Activated T-cell treated with anti-CD3 and anti-CD28 coated beads, Interleukin-2, amount 50 U/mL, for 48 hours (primary cell): ENCODE results near the gene CPNE2.

Experiments used
- DNase-seq, 2 experiments: peaks; one replicate each; pipeline ENCODE4 v3.0.0-alpha.2; 2020

The CPNE2 gene

GRCh38 chr16:57125969-57126368, 33.6 kb downstream of the CPNE2 start:
- no peak for DNase-seq

DNA sequence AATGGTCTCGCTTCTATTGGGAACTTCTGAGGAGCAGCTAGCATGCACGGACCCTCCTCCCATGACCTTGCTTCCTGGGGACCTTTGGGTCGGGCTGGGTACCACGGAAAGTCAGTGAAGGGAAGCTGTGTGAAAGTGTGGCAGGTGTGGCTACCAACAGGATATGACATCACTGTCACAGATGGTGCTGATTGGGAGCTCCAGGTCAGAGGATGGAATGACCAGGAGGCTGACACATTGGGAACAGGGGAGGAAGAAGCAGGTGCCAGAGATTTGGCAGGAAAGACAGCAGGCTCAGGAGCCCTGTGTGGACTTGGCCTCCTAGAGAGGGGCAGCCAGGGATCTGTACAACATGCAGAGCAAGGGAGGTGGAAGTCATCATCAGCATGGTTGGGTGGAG, 34.0 kb downstream of the CPNE2 start:
- no peak for DNase-seq

DNA sequence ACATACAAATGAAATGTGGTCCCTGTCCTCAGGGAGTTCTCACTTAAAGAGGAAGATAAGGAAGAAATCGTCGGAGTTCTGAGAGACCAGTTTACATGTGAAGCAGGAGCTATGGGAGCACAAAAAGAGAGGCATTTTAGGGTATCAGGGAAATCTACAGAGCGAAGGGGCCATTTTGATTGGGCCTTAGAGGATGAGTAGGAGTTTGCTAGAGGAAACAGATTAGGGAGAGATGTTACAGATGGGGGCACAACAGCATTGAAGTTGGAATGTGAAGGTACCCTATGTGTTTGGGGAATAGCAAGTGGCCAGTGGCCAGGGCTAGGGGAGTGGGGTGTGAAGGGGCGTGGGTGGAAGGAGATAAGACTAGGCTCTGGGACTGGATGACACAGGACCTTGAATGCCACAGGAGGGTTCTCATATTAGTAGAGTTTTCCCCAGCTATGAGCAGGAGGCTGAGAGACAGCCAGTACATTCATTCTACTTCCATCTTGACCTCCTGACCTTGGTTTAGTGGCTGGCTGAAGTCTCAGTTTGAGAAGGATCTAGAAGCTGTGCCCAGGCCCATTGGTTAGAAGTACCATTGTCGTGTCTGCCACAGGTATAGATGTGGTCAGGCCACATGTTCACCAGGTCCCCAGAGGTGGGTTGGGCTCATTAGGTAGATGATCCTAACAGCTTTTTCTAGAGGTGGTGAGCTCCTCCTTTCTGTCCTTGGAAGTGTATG, 34.8 kb downstream of the CPNE2 start:
- peak in 1 of 2 experiments; percentile 38 for DNase-seq

GRCh38 chr16:57127836-57128235, 35.5 kb downstream of the CPNE2 start:
- DNase-seq: no peak

DNA sequence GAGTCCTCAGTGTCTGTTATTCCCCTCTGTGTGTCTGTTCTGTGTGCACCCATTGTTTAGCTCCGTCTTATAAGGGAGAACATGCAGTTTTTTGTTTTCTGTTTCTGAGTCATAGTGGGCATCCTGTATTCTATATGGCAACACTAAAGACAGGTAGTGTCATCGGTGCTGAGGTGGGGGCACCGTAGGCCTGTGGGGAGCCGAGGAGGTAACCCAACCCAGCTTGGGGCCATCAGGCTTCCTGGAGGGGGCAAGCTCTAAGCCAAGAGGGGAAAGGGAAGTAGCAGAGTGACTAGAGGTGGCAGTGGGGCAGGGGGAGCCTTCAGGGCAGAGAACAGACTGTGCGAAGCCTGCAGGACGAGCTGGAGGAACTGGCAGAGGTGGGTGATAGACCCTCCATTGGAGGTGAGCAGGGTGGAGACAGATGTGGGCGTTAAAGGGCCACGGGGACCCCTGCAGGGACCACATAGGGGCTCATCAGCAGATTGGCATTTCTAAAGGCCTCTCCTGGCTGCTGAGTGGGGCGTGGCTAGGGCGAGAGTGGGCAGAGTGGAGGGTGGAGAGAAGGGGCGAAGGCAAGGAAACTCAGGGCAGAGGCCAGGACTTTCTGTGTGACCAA, 36.5 kb downstream of the CPNE2 start:
- DNase-seq: peak; percentile 62 to 65

DNA sequence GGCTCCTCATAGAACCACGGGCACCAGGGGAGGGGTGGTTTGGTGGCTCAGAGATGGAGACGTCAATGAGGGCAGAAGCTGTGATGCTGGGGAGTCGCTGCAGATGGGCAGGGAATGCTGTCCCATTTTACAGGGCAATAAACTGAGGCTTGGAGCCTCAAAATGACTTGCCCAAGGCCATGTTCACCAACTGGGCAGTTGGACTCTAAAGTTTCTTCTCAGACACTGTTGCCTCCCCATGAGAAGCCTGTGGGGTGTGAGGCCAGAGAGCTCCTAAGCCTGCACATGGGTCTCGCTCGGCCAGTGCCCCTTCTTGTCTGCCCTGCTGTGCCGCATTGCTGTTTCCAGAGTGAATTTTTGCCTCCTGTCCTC, 38.6 kb downstream of the CPNE2 start:
- DNase-seq: no peak

GRCh38 chr16:57131351-57131970, 39.1 kb downstream of the CPNE2 start:
- DNase-seq: no peak

DNA sequence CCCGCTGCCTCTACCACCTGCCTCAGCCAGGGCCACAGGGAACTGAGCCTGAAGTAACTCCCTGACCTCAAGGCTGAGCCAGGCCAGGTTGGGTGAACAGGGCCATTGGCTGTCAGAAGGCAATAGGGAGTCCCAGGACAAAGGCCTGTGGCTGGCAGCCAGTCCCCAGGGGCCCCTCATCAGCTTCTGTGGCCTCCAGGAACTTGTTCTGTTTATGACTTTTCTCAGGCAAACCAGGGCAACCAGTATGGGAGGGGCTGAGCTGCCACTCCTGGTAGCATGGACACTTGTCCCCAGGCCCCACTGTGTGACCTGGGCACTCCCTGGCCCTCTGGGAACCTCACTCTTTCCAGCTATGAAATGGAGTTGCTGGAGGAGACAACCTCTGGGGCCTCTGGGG, 40.1 kb downstream of the CPNE2 start:
- no peak for DNase-seq

DNA sequence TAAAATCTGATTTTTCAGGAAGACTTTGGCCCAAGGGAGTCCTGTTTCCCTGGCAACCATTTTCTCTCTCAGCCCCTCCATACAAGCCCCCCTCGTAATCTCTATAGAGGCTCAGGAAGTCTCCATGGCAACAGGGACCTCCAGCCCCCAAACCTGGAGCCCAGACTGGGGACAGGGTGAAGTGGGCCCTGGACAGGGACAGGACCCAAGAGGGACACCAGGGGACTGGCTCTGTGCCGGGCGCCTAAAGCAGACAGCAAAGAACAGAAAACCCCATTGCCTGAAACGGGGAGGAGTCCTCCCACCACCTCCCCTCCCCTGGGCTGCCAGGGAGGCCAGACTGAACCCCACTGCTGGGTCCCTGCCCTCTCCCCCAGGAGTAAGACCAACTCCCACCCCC, 40.6 kb downstream of the CPNE2 start:
- no peak for DNase-seq

GRCh38 chr16:57133886-57134285, 41.5 kb downstream of the CPNE2 start:
- DNase-seq: peak in 1 of 2 experiments; percentile 43

- peak; percentile 50 to 60 for DNase-seq
Observed at GRCh38 chr16:57134982-57135381, 42.6 kb downstream of the CPNE2 start.

DNA sequence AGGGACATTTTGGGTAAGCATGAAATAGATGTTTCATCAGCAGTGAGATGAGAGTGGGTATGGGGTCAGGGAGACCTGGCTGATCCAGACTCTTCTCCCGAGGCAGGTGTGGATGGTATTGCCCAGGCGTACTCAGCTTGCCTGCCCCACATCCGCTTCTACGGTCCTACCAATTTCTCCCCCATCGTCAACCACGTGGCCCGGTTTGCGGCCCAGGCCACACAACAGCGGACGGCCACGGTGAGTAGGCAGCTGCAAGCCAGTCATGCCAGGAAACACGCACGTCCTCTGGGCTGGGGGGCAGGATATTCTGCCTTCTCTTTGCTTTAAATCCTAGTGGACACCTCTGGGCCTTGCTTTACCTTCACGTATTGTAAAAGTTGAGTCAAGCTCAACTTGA, 44.7 kb downstream of the CPNE2 start:
- no peak for DNase-seq

- DNase-seq: no peak
Observed at GRCh38 chr16:57137566-57138273, 45.3 kb downstream of the CPNE2 start.

GRCh38 chr16:57138281-57138935, 46.0 kb downstream of the CPNE2 start:
- no peak for DNase-seq

- DNase-seq: no peak
Observed at GRCh38 chr16:57140931-57141668, 48.7 kb downstream of the CPNE2 start.

DNA sequence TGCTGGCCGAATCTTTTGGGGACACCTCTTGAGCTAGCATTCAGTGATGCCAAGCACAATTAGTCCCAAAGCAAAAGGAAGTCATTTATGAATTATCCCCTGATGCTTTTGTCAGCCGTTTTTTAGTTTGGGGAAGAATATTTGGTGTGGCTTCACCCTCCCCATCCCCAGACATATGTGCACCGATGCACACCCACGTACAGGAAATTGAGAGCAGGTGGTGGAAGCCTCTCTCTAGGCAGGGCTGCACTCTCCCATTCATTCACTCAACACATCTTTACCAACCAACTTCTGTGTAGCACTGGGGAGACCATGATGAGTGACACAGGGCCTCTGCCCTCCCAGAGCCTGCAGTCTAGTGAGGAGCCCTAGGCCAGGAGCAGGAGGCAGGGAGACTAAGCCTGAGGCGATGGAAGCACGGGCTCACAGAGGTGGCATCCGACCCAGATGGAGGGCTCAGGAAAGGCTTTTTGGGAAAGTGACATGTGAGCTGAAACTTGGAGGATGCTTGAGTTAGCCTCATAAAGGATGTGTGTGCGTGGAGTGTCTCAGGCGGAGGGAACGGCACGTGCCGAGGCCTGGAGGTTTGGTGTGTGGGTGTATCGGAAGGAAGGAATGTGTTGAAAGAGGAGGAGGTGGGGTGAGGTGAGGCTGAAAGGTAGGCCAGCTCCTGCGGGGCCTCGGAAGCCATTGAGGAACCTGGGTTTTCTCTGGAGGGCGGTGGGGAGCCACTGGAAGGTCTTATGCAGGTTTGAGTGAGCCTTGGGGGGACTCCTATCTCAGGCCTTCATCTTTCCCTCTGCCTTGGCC, 49.6 kb downstream of the CPNE2 start:
- peak; percentile 50 to 53 for DNase-seq

- DNase-seq: no peak
Observed at GRCh38 chr16:57143149-57143921, 51.0 kb downstream of the CPNE2 start.

DNA sequence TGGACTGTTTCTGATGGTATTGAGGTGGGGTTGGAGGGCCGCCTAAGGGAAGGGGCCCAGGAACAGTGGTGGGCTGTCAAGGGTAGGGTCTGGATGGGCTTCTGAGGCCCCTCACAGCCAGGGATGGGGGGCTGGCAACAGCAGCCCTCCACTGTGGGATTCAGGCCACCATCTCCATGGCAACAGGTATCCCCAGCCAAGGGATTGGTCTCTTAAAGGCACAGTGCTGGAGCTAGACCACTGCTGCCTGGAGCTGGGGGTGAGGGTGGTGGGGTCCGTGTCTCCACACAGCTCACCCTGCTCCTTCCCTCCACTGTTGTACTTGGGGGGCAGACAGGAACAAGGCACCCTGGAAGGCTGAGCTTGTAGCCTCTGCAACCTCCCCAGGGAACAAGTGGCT, 51.6 kb downstream of the CPNE2 start:
- DNase-seq: no peak

DNA sequence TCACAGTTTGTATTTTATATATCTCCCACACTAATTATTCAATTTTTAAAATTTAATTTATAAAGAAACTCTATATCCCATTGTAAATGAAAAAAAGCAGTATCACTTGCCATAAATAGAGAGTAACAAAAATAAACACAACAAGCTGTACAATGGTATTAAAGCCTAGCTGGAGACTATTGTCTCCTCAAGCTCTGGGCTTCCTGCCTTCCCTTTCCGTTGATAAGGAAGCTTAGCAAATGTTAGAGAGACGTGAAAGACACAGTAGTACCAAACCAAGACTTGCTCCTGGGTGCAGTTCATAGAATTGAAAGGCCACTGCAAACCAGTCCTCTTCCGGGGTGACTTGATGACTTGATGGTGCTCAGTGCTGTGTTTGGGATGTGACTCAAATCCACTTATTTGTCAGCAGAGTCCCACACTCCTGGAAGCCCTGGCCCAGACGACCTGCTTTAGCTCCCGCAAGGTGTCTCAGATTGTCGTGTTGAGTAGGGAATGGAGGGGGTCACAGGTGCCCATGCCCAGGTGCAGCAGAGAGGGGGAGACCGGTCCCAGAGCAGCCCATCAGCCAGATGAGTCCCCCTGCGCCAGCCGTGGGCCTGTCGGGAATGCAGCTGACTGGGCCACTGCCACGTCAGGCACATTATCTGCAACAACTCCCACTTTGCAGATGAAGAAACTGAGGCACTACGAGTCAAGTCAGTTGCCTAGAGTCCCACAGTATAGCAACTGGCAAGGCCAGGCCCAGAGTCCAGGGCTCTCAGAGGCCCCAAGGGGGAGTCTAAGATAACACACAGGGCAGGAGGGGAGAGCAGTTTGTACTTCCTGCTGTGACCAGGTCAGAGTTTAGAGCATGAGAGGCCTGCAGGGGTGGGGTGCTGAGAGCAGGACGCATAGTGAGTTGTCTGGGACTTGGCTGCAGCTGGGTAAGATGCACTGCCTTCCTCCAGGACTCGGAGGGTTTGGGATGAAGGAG, 53.0 kb downstream of the CPNE2 start:
- no peak for DNase-seq
